Measurements from ENCODE around the gene DDR2. TPM values are rescaled to one million over a fixed set of nuclear protein-coding genes. Genes with fewer than 3 reads are reported as not detected.

DDR2 gene
- total RNA-seq, 1 experiment from 2014 or later = 1.9 TPM

- DNase-seq (ENCODE audit: low read depth, low spot score) (no peak), ATAC-seq (peak; percentile 56)
- BruUV-seq (replicated peaks) = no TSS peak
- in situ Hi-C loops (cut with HindIII; ENCODE audit: low pct_unique_long_range_greater_than_20kb, low sequenced_read_pairs) = no loop called here
- CTCF ChIA-PET = interaction anchor here (0.6 to 2.3 kb wide), 2 partner anchors 10 to 187 kb away, joined by 5 to 25 read pairs; no protein-coding TSS in a partner anchor
- no peak for TF ChIP-seq CTCF (IDR thresholded peaks at IDR 0.05)
- H3K36me3 ChIP-seq (ENCODE audit: control insufficient read depth, insufficient read depth, low read length) = no peaks in the 10 kb centered on the region
- no peaks in the 10 kb centered on the region for H3K27me3 ChIP-seq (ENCODE audit: control insufficient read depth, insufficient read depth, low read length)
- intact Hi-C loops (cut with micrococcal nuclease; ENCODE audit: unreplicated experiment) = loop anchor here (1.0 kb wide), 1 partner anchor 187 kb away; no protein-coding TSS in a partner anchor
- POLR2A ChIA-PET = no interaction called here
- H3K4me3 ChIP-seq (ENCODE audit: low read depth in 2 of 2, low read length in 2 of 2) = no peak overlapping the region
- H3K27ac ChIP-seq (ENCODE audit: low read length) = no peak overlapping the region
- peaks cover 5% of the 10 kb centered on the region; the same call in 1 of the 2 replicates for H3K9me3 ChIP-seq (ENCODE audit: control insufficient read depth, insufficient read depth, low read depth, low read length)
- peaks cover 5% of the 10 kb centered on the region; the same call in 1 of the 2 replicates for H3K4me1 ChIP-seq (ENCODE audit: control insufficient read depth, insufficient read depth, low read length)
Observed at GRCh38 chr1:162612606-162613400, 19.5 kb upstream of the DDR2 start.

GRCh38 chr1:162616848-162617247 is 15.4 kb upstream of the DDR2 start:
- H3K4me3 ChIP-seq (ENCODE audit: low read depth in 2 of 2, low read length in 2 of 2) = no peak overlapping the region
- peaks cover 5% of the 10 kb centered on the region; the same call in 1 of the 2 replicates for H3K4me1 ChIP-seq (ENCODE audit: control insufficient read depth, insufficient read depth, low read length)
- no TSS peak for BruUV-seq (replicated peaks)
- intact Hi-C loops (cut with micrococcal nuclease; ENCODE audit: unreplicated experiment) = no loop called here
- CTCF ChIA-PET = interaction anchor here (1.0 kb wide), 1 partner anchor 183 kb away, joined by 18 read pairs; no protein-coding TSS in a partner anchor
- no peaks in the 10 kb centered on the region for H3K27me3 ChIP-seq (ENCODE audit: control insufficient read depth, insufficient read depth, low read length)
- POLR2A ChIA-PET = no interaction called here
- H3K9me3 ChIP-seq (ENCODE audit: control insufficient read depth, insufficient read depth, low read depth, low read length) = peaks cover 5% of the 10 kb centered on the region; the same call in 1 of the 2 replicates
- in situ Hi-C loops (cut with HindIII; ENCODE audit: low pct_unique_long_range_greater_than_20kb, low sequenced_read_pairs) = no loop called here
- H3K27ac ChIP-seq (ENCODE audit: low read length) = no peak overlapping the region
- TF ChIP-seq CTCF (IDR thresholded peaks at IDR 0.05) (no peak), SIN3A (IDR thresholded peaks at IDR 0.05; ENCODE audit: borderline replicate concordance, insufficient read depth, low read depth, low read length) (no peak), TCF7L2 (IDR thresholded peaks at IDR 0.05; ENCODE audit: low read depth, low read length) (no peak), POLR2AphosphoS5 (IDR thresholded peaks at IDR 0.05; ENCODE audit: low read depth, low read length) (no peak), REST (IDR thresholded peaks at IDR 0.05; ENCODE audit: insufficient read depth in 1 of 2, low read depth in 2 of 2, low read length in 1 of 2) (no peak)
- no peaks in the 10 kb centered on the region for H3K36me3 ChIP-seq (ENCODE audit: control insufficient read depth, insufficient read depth, low read length)
- DNase-seq (ENCODE audit: low read depth, low spot score) (no peak), ATAC-seq (no peak)
